ENCODE data around the gene MARVELD1. TPM values are rescaled to one million over a fixed set of nuclear protein-coding genes. Genes with fewer than 3 reads are reported as not detected.

The MARVELD1 gene
- total and polyA plus RNA-seq, 7 donors: 2.2 to 10.4 (median 3.2) TPM

GRCh38 chr10:97759158-97759887 is 45.8 kb downstream of the MARVELD1 start:
- Histone ChIP-seq H3K4me1 (no peaks in the 10 kb centered on the region), H3K27me3 (ENCODE audit: insufficient read depth in 3 of 3, low read length in 2 of 3) (no peaks in the 10 kb centered on the region), H3K9me3 (no peaks in the 10 kb centered on the region), H3K36me3 (ENCODE audit: insufficient read depth in 1 of 2, low read depth in 1 of 2) (peaks cover 4 to 65% of the 10 kb centered on the region in 2 donors), H3K4me3 (no peak overlapping the region), H3K27ac (no peak overlapping the region)
- peak; percentile 79 to 87 (median 84) for ATAC-seq
- intact Hi-C loops (cut with DNase I): loop anchor here in 1 of 2 donors (1.0 kb wide), 1 partner anchor 110 kb away; no protein-coding TSS in a partner anchor
- peak; percentile 86 for TF ChIP-seq CTCF (IDR thresholded peaks at IDR 0.05)
- peak; percentile 49 to 83 for DNase-seq
- WGBS, 3 donors: 45 to 63% (median 46%) methylated on average over 5 of the region's 5 CpGs

- no peak for TF ChIP-seq CTCF (IDR thresholded peaks at IDR 0.05)
- WGBS, 3 donors: 70 to 73% (median 72%) methylated on average over 5 of the region's 5 CpGs
- intact Hi-C loops (cut with DNase I): loop anchor here in 1 of 2 donors (1.0 to 10.0 kb wide), 2 partner anchors 109 to 285 kb away; no protein-coding TSS in a partner anchor
Observed at GRCh38 chr10:97759946-97760345, 46.4 kb downstream of the MARVELD1 start.

DNA sequence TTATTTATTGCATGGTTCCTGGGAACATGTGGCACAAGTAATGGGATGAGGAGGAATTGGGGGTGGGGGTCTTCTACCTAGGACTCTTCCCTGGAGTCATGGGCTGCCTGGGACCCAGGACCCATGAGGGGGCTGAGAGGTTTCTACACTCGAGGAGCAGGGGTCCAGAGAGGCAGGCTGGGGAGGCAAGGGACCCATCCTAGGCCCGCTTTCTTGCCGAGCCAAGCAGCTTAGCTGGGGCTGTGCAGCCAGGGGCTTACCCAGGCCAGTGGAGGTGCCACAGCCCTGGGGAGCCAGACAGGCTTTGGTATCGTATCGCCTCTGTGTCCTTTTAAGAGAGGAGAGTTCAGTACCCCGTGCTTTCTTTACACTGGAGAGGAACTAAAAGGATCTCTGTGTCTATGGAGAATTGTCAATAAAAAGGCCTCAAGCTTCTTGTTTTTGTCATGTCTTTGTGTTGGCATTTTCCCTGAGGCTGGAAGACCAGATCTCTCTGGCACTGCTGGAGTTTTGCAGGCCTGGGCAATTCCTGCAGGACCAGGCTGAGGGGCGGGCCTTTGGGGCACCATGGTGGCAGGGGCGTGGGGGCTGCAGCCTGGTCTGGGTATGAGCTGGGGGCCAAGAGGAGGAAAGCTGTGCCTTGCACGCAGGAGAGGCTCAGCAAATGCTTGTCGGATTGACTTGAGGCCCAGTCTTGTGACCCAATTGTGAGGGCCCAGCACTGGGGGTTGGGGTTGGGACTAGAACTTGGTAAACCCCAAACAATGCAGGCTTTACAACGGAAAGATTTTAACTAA is 47.1 kb downstream of the MARVELD1 start:
- Histone ChIP-seq H3K27ac (no peak overlapping the region), H3K4me1 (no peaks in the 10 kb centered on the region), H3K9me3 (no peaks in the 10 kb centered on the region), H3K4me3 (no peak overlapping the region), H3K36me3 (ENCODE audit: insufficient read depth in 1 of 2, low read depth in 1 of 2) (peaks cover 4 to 52% of the 10 kb centered on the region in 2 donors), H3K27me3 (ENCODE audit: insufficient read depth in 3 of 3, low read length in 2 of 3) (peaks cover 0 to 3% (median 0%) of the 10 kb centered on the region in 3 donors)
- ATAC-seq (no peak), DNase-seq (peak in 1 of 2 donors; percentile 17)
- intact Hi-C loops (cut with DNase I): loop anchor here in 1 of 2 donors (10.0 kb wide), 1 partner anchor 284 kb away; no protein-coding TSS in a partner anchor
- whole genome bisulfite sequencing, 3 donors: 87 to 95% (median 89%) methylated on average over 11 of the region's 11 CpGs
- no peak for TF ChIP-seq CTCF (IDR thresholded peaks at IDR 0.05)

More at GRCh38 chr10:97759946-97760345, 46.4 kb downstream of the MARVELD1 start:
- Histone ChIP-seq H3K27ac (no peak overlapping the region), H3K4me3 (no peak overlapping the region), H3K36me3 (ENCODE audit: insufficient read depth in 1 of 2, low read depth in 1 of 2) (peaks cover 4 to 59% of the 10 kb centered on the region in 2 donors), H3K9me3 (no peaks in the 10 kb centered on the region), H3K27me3 (ENCODE audit: insufficient read depth in 3 of 3, low read length in 2 of 3) (no peaks in the 10 kb centered on the region), H3K4me1 (no peaks in the 10 kb centered on the region)
- no peak for ATAC-seq
- peak in 1 of 2 donors; percentile 32 for DNase-seq

DNA sequence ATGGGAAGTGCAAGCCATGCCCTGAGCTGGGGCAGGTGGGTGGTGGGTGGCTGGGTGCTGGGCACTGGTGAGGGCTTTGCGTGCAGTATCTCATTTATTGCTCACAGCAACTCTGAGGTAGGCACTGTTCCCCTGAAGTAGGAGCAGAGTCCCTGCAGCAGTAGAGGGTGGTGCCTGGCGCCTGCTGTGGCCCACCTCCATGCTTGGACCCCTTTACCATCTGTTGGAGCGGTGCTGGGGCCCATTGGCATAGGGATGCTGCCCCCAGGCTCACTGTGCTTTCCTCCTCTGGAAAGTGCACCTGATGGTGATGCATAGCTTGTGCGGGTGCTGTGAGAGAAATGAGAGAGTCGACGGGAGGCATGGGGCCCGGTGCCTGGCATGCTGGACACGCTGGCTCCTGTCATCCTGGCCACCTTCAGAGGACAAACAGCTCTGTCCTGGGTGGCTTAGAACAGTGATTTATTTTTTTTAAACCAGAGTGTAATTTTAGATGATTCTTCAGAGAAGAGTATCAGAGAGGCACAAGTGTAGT is 47.9 kb downstream of the MARVELD1 start:
- Histone ChIP-seq H3K36me3 (ENCODE audit: insufficient read depth in 1 of 2, low read depth in 1 of 2) (peaks cover 3 to 45% of the 10 kb centered on the region in 2 donors), H3K4me3 (no peak overlapping the region), H3K27ac (no peak overlapping the region), H3K27me3 (ENCODE audit: insufficient read depth in 3 of 3, low read length in 2 of 3) (peaks cover 0 to 9% (median 0%) of the 10 kb centered on the region in 3 donors), H3K9me3 (no peaks in the 10 kb centered on the region), H3K4me1 (no peaks in the 10 kb centered on the region)
- 75 to 94% (median 77%) methylated on average over 8 of the region's 8 CpGs for WGBS, 3 donors
- no peak for TF ChIP-seq CTCF (IDR thresholded peaks at IDR 0.05)
- DNase-seq (peak in 1 of 2 donors; percentile 36), ATAC-seq (no peak)
- intact Hi-C loops (cut with DNase I): loop anchor here in 1 of 2 donors (10.0 kb wide), 1 partner anchor 283 kb away; no protein-coding TSS in a partner anchor
